Spleen (tissue), 7 donors: ENCODE measurements around the gene FUT9.

ENCODE experiments used
- CTCF ChIP-seq, 11 experiments: fragments of 200-600 bp in 7 of 11; fragments of 450-650 bp in 4 of 11; sonication (generic) in 4 of 11; IDR thresholded peaks in 8 of 11; conservative IDR thresholded peaks in 3 of 11; 1 replicate in 7 of 11; 2 replicates in 4 of 11; pipeline versions ENCODE4 v1.4.0 to v1.8.0; 2016 to 2021; ENCODE audit warnings: antibody characterized with exemption in 11 of 11, inconsistent platforms in 4 of 11, mild to moderate bottlenecking in 1 of 11
- POLR2A ChIP-seq, 3 donors: fragments of 450-650 bp; IDR thresholded peaks; one replicate each; pipeline ENCODE4 v1.5.1; 2017; ENCODE audit warnings: antibody characterized with exemption in 3 of 3, mild to moderate bottlenecking in 1 of 3
- POLR2AphosphoS5 ChIP-seq, 3 donors: sonication (generic); formaldehyde crosslinking; IDR thresholded peaks; one replicate each; pipeline ENCODE4 v1.5.1; 2017; ENCODE audit warnings: antibody characterized with exemption in 3 of 3
- donor health status: DM: no; HTN: no; CAD: no; lungs with moderate emphysema.
- donor health status: DM: no; HTN: no; CAD: no.
- donor health status: DM: no; HTN: no; CAD: no.

GRCh38 chr6:96104910-96105309, 89.1 kb downstream of the FUT9 start:
- no peak for TF ChIP-seq CTCF (IDR thresholded peaks at IDR 0.05 in 8 of 11, conservative IDR thresholded peaks at IDR 0.05 in 3 of 11)
- TF ChIP-seq POLR2A (IDR thresholded peaks at IDR 0.05), result no peak
- no peak for TF ChIP-seq POLR2AphosphoS5 (IDR thresholded peaks at IDR 0.05)
